ENCODE results near the gene ELAVL4. TPM values are rescaled to one million over a fixed set of nuclear protein-coding genes. Genes with fewer than 3 reads are reported as not detected.

ELAVL4 gene
- polyA plus RNA-seq, 1 experiment: not detected

GRCh38 chr1:50197216-50197615, 88.5 kb downstream of the ELAVL4 start:
- POLR2A ChIA-PET: no interaction called here
- Histone ChIP-seq H3K4me3 (ENCODE audit: low read depth, low read length) (no peak overlapping the region), H3K27me3 (ENCODE audit: control insufficient read depth, insufficient read depth, low read length) (no peaks in the 10 kb centered on the region), H3K36me3 (ENCODE audit: control insufficient read depth, insufficient read depth, low read length) (no peaks in the 10 kb centered on the region)
- CTCF ChIA-PET: no interaction called here
- no peak for DNase-seq (ENCODE audit: low read depth)
- TF ChIP-seq CTCF (IDR thresholded peaks at IDR 0.05; ENCODE audit: insufficient read depth, low read depth, low read length): no peak

GRCh38 chr1:50208315-50208714, 99.6 kb downstream of the ELAVL4 start:
- no peaks in the 10 kb centered on the region for H3K27me3 ChIP-seq (ENCODE audit: control insufficient read depth, insufficient read depth, low read length)
- POLR2A ChIA-PET: no interaction called here
- H3K36me3 ChIP-seq (ENCODE audit: control insufficient read depth, insufficient read depth, low read length): no peaks in the 10 kb centered on the region
- CTCF ChIA-PET: no interaction called here
- no peak for TF ChIP-seq CTCF (IDR thresholded peaks at IDR 0.05; ENCODE audit: insufficient read depth, low read depth, low read length)
- no peak for DNase-seq (ENCODE audit: low read depth)
- H3K4me3 ChIP-seq (ENCODE audit: low read depth, low read length): no peak overlapping the region

GRCh38 chr1:50208756-50209155, 100.0 kb downstream of the ELAVL4 start:
- DNase-seq (ENCODE audit: low read depth): no peak
- H3K4me3 ChIP-seq (ENCODE audit: low read depth, low read length): no peak overlapping the region
- H3K36me3 ChIP-seq (ENCODE audit: control insufficient read depth, insufficient read depth, low read length): no peaks in the 10 kb centered on the region
- no peak for TF ChIP-seq CTCF (IDR thresholded peaks at IDR 0.05; ENCODE audit: insufficient read depth, low read depth, low read length)
- H3K27me3 ChIP-seq (ENCODE audit: control insufficient read depth, insufficient read depth, low read length): no peaks in the 10 kb centered on the region
- CTCF ChIA-PET: no interaction called here
- POLR2A ChIA-PET: no interaction called here

- no peak overlapping the region for H3K4me3 ChIP-seq (ENCODE audit: low read depth, low read length)
- no peak for DNase-seq (ENCODE audit: low read depth)
- CTCF ChIA-PET: no interaction called here
- H3K36me3 ChIP-seq (ENCODE audit: control insufficient read depth, insufficient read depth, low read length): no peaks in the 10 kb centered on the region
- H3K27me3 ChIP-seq (ENCODE audit: control insufficient read depth, insufficient read depth, low read length): no peaks in the 10 kb centered on the region
- TF ChIP-seq CTCF (IDR thresholded peaks at IDR 0.05; ENCODE audit: insufficient read depth, low read depth, low read length): no peak
- POLR2A ChIA-PET: no interaction called here
These were observed 101.0 kb downstream of the ELAVL4 start for GRCh38 chr1:50209749-50210148.

- ChIA-PET POLR2A (no interaction called here), CTCF (no interaction called here)
- H3K36me3 ChIP-seq (ENCODE audit: control insufficient read depth, insufficient read depth, low read length): no peaks in the 10 kb centered on the region
- no peak for DNase-seq (ENCODE audit: low read depth)
- H3K4me3 ChIP-seq (ENCODE audit: low read depth, low read length): no peak overlapping the region
- no peak for TF ChIP-seq CTCF (IDR thresholded peaks at IDR 0.05; ENCODE audit: insufficient read depth, low read depth, low read length)
- no peaks in the 10 kb centered on the region for H3K27me3 ChIP-seq (ENCODE audit: control insufficient read depth, insufficient read depth, low read length)
These were observed 104.8 kb downstream of the ELAVL4 start for GRCh38 chr1:50213505-50213904.
